Subcutaneous abdominal adipose tissue (tissue), 5 donors: ENCODE measurements around the gene BEND6.

Experiments used
- H3K27ac ChIP-seq: one replicate; pipeline ENCODE4 v1.7.0; 2013; ENCODE audit warnings: low read depth, mild to moderate bottlenecking, inconsistent platforms, low read length, moderate library complexity
- H3K27me3 ChIP-seq, 5 donors: one replicate each; pipeline ENCODE4 v1.7.0; 2013; ENCODE audit warnings: low read length in 5 of 5, inconsistent platforms in 1 of 5; ENCODE audit not compliant: control insufficient read depth in 5 of 5, insufficient read depth in 4 of 5
- H3K36me3 ChIP-seq, 5 donors: one replicate each; pipeline ENCODE4 v1.7.0; 2013; ENCODE audit warnings: low read length in 5 of 5; ENCODE audit not compliant: control insufficient read depth in 5 of 5, insufficient read depth in 5 of 5
- H3K4me1 ChIP-seq, 5 donors: one replicate each; pipeline ENCODE4 v1.7.0; 2013; ENCODE audit warnings: low read length in 5 of 5, mild to moderate bottlenecking in 3 of 5, moderate library complexity in 1 of 5; ENCODE audit not compliant: control insufficient read depth in 5 of 5, insufficient read depth in 5 of 5
- H3K4me3 ChIP-seq, 5 donors: one replicate each; pipeline ENCODE4 v1.7.0; 2013; ENCODE audit warnings: low read length in 5 of 5, low read depth in 1 of 5
- H3K9ac ChIP-seq, 5 donors: one replicate each; pipeline ENCODE4 v1.7.0; 2013; ENCODE audit warnings: low read length in 5 of 5, mild to moderate bottlenecking in 4 of 5, moderate library complexity in 3 of 5
- H3K9me3 ChIP-seq, 5 donors: one replicate each; pipeline ENCODE4 v1.7.0; 2013; ENCODE audit warnings: low read length in 5 of 5; ENCODE audit not compliant: control insufficient read depth in 5 of 5
- donor health status: healthy.
- donor health status: healthy.
- donor health status: healthy.
- donor health status: healthy.
- donor health status: healthy.

BEND6 gene

GRCh38 chr6:56956491-56956890 lies 1.6 kb downstream of the BEND6 start:
- peaks cover 0 to 7% (median 5%) of the 10 kb centered on the region in 5 donors for H3K27me3 ChIP-seq
- H3K9me3 ChIP-seq: no peaks in the 10 kb centered on the region
- no peak overlapping the region for H3K27ac ChIP-seq
- H3K9ac ChIP-seq: no peak overlapping the region
- H3K4me1 ChIP-seq: peaks cover 0 to 21% (median 20%) of the 10 kb centered on the region in 5 donors
- no peaks in the 10 kb centered on the region for H3K36me3 ChIP-seq
- H3K4me3 ChIP-seq: no peak overlapping the region

GRCh38 chr6:56957856-56958255 lies 2.9 kb downstream of the BEND6 start:
- peaks cover 0 to 7% (median 5%) of the 10 kb centered on the region in 5 donors for H3K27me3 ChIP-seq

GRCh38 chr6:56958481-56958880 lies 3.6 kb downstream of the BEND6 start:
- Histone ChIP-seq H3K27ac (no peak overlapping the region), H3K4me1 (peaks cover 0 to 19% (median 18%) of the 10 kb centered on the region in 5 donors), H3K9ac (no peak overlapping the region), H3K27me3 (peaks cover 0 to 7% (median 5%) of the 10 kb centered on the region in 5 donors), H3K9me3 (no peaks in the 10 kb centered on the region), H3K4me3 (no peak overlapping the region), H3K36me3 (no peaks in the 10 kb centered on the region)

More at GRCh38 chr6:56957856-56958255, 2.9 kb downstream of the BEND6 start:
- no peaks in the 10 kb centered on the region for H3K9me3 ChIP-seq
- H3K36me3 ChIP-seq: no peaks in the 10 kb centered on the region
- no peak overlapping the region for H3K27ac ChIP-seq
- H3K4me1 ChIP-seq: peaks cover 0 to 21% (median 20%) of the 10 kb centered on the region in 5 donors
- H3K4me3 ChIP-seq: no peak overlapping the region
- H3K9ac ChIP-seq: no peak overlapping the region

- Histone ChIP-seq H3K4me1 (peaks cover 0 to 13% (median 12%) of the 10 kb centered on the region in 5 donors), H3K9me3 (no peaks in the 10 kb centered on the region), H3K27me3 (peaks cover 0 to 1% (median under 1%) of the 10 kb centered on the region in 5 donors), H3K9ac (no peak overlapping the region), H3K4me3 (no peak overlapping the region), H3K27ac (no peak overlapping the region), H3K36me3 (no peaks in the 10 kb centered on the region)
Observed at GRCh38 chr6:56959094-56959493, 4.2 kb downstream of the BEND6 start.

GRCh38 chr6:56959938-56960337 lies 5.0 kb downstream of the BEND6 start:
- Histone ChIP-seq H3K4me1 (peaks cover 0 to 9% (median 9%) of the 10 kb centered on the region in 5 donors), H3K36me3 (no peaks in the 10 kb centered on the region)

GRCh38 chr6:56961151-56961550 lies 6.2 kb downstream of the BEND6 start:
- Histone ChIP-seq H3K4me3 (no peak overlapping the region), H3K27ac (no peak overlapping the region), H3K36me3 (no peaks in the 10 kb centered on the region), H3K4me1 (no peaks in the 10 kb centered on the region), H3K9ac (no peak overlapping the region), H3K27me3 (no peaks in the 10 kb centered on the region), H3K9me3 (no peaks in the 10 kb centered on the region)

More at GRCh38 chr6:56959938-56960337, 5.0 kb downstream of the BEND6 start:
- Histone ChIP-seq H3K9ac (no peak overlapping the region), H3K27me3 (no peaks in the 10 kb centered on the region), H3K27ac (no peak overlapping the region), H3K4me3 (no peak overlapping the region), H3K9me3 (no peaks in the 10 kb centered on the region)

GRCh38 chr6:56962441-56962840 lies 7.5 kb downstream of the BEND6 start:
- H3K9me3 ChIP-seq: no peaks in the 10 kb centered on the region
- H3K27me3 ChIP-seq: no peaks in the 10 kb centered on the region
- no peak overlapping the region for H3K4me3 ChIP-seq
- no peak overlapping the region for H3K9ac ChIP-seq
- no peaks in the 10 kb centered on the region for H3K36me3 ChIP-seq
- H3K27ac ChIP-seq: no peak overlapping the region
- no peaks in the 10 kb centered on the region for H3K4me1 ChIP-seq

GRCh38 chr6:56963043-56963442 lies 8.1 kb downstream of the BEND6 start:
- no peaks in the 10 kb centered on the region for H3K4me1 ChIP-seq

GRCh38 chr6:56963793-56964192 lies 8.9 kb downstream of the BEND6 start:
- H3K27me3 ChIP-seq: no peaks in the 10 kb centered on the region
- H3K4me1 ChIP-seq: no peaks in the 10 kb centered on the region
- no peak overlapping the region for H3K9ac ChIP-seq
- no peak overlapping the region for H3K27ac ChIP-seq
- H3K4me3 ChIP-seq: no peak overlapping the region
- H3K36me3 ChIP-seq: no peaks in the 10 kb centered on the region
- H3K9me3 ChIP-seq: no peaks in the 10 kb centered on the region

More at GRCh38 chr6:56963043-56963442, 8.1 kb downstream of the BEND6 start:
- H3K27me3 ChIP-seq: no peaks in the 10 kb centered on the region
- no peaks in the 10 kb centered on the region for H3K9me3 ChIP-seq
- no peak overlapping the region for H3K9ac ChIP-seq
- no peaks in the 10 kb centered on the region for H3K36me3 ChIP-seq
- no peak overlapping the region for H3K4me3 ChIP-seq
- H3K27ac ChIP-seq: no peak overlapping the region

GRCh38 chr6:56965126-56965525 lies 10.2 kb downstream of the BEND6 start:
- Histone ChIP-seq H3K9ac (no peak overlapping the region), H3K27ac (no peak overlapping the region), H3K4me3 (no peak overlapping the region), H3K36me3 (no peaks in the 10 kb centered on the region), H3K9me3 (no peaks in the 10 kb centered on the region), H3K4me1 (no peaks in the 10 kb centered on the region), H3K27me3 (no peaks in the 10 kb centered on the region)

- Histone ChIP-seq H3K27me3 (no peaks in the 10 kb centered on the region), H3K9ac (no peak overlapping the region), H3K9me3 (peaks cover 0 to 3% (median 0%) of the 10 kb centered on the region in 5 donors), H3K4me3 (no peak overlapping the region), H3K27ac (no peak overlapping the region), H3K4me1 (no peaks in the 10 kb centered on the region), H3K36me3 (no peaks in the 10 kb centered on the region)
Observed at GRCh38 chr6:56970849-56971248, 15.9 kb downstream of the BEND6 start.
